IMR-90 (cell line): Measurements from ENCODE around the gene HNF1B. TPM values are rescaled to one million over a fixed set of nuclear protein-coding genes. Genes with fewer than 3 reads are reported as not detected.
A peak's percentile ranks its signal among the peaks of the same experiment; 100 is the strongest.

Experiments used
- ATAC-seq: fragments of 200-7000 bp; cut with Tn5 transposase; 2 replicates; pipeline ENCODE4 v1.9.1; 2020; ENCODE audit warnings: low read depth, mild to moderate bottlenecking, moderate library complexity
- BruUV-seq: library from RNA; stranded (reverse); fragments of 400-500 nt; replicated peaks from 2 replicates; lab custom pipeline; 2021; lab: Mats Ljungman, UMichigan
- CTCF ChIA-PET: fragments of 300-600 bp; formaldehyde crosslinking; extraction: SDS; loops from one replicate; lab custom pipeline; 2021; ENCODE audit warnings: antibody characterized with exemption; lab: Yijun Ruan, JAX
- POLR2A ChIA-PET: fragments of 300-600 bp; sonication (Branson Sonifier 250); formaldehyde crosslinking; loops from one replicate; lab custom pipeline; 2022; ENCODE audit warnings: antibody characterized with exemption; ENCODE audit not compliant: unreplicated experiment; lab: Charles Lee
- DNase-seq: peaks from one replicate; pipeline ENCODE4 v3.0.0; 2013
- H2AFZ ChIP-seq: replicated peaks from 2 replicates; pipeline ENCODE3; 2013; ENCODE audit warnings: low read length, mild to moderate bottlenecking; ENCODE audit not compliant: poor library complexity
- H2AK5ac ChIP-seq: 2 replicates; pipeline ENCODE4 v1.6.1; 2013; ENCODE audit warnings: low read depth, low read length, inconsistent platforms
- H2AK9ac ChIP-seq: replicated peaks from 2 replicates; pipeline ENCODE3; 2013; ENCODE audit warnings: mild to moderate bottlenecking, low read depth, low read length, moderate library complexity; ENCODE audit not compliant: poor library complexity
- H2BK120ac ChIP-seq: 2 replicates; pipeline ENCODE4 v1.6.1; 2013; ENCODE audit warnings: low read depth, low read length, inconsistent platforms
- H2BK15ac ChIP-seq: 3 replicates; pipeline ENCODE4 v1.6.1; 2013; ENCODE audit warnings: low read depth, low read length, inconsistent platforms
- H2BK20ac ChIP-seq: 2 replicates; pipeline ENCODE4 v1.6.1; 2013; ENCODE audit warnings: low read depth, mild to moderate bottlenecking, inconsistent platforms, low read length, moderate library complexity
- H2BK5ac ChIP-seq: 2 replicates; pipeline ENCODE4 v1.6.1; 2013; ENCODE audit warnings: mild to moderate bottlenecking, low read depth, low read length, inconsistent platforms; ENCODE audit not compliant: poor library complexity, severe bottlenecking
- H3K14ac ChIP-seq: replicated peaks from 2 replicates; pipeline ENCODE4 v1.6.1; 2013; ENCODE audit warnings: low read depth, low read length, inconsistent platforms
- H3K18ac ChIP-seq: 2 replicates; pipeline ENCODE4 v1.6.1; 2013; ENCODE audit warnings: low read depth, low read length, control low read depth
- H3K23ac ChIP-seq: 2 replicates; pipeline ENCODE4 v1.6.1; 2013; ENCODE audit warnings: low read depth, low read length, inconsistent platforms
- H3K27ac ChIP-seq: 2 replicates; pipeline ENCODE4 v1.5.1; 2013; ENCODE audit warnings: mild to moderate bottlenecking, control low read depth, low read length; ENCODE audit not compliant: insufficient read depth
- H3K27me3 ChIP-seq: 2 replicates; pipeline ENCODE4 v1.6.1; 2013; ENCODE audit warnings: low read length; ENCODE audit not compliant: control insufficient read depth, insufficient read depth
- H3K36me3 ChIP-seq: 2 replicates; pipeline ENCODE4 v1.6.1; 2013; ENCODE audit warnings: low read length, mixed read lengths; ENCODE audit not compliant: control insufficient read depth, insufficient read depth
- H3K4ac ChIP-seq: 2 replicates; pipeline ENCODE4 v1.6.1; 2013; ENCODE audit warnings: low read depth, low read length, inconsistent platforms
- H3K4me1 ChIP-seq: 2 replicates; pipeline ENCODE4 v1.6.1; 2013; ENCODE audit warnings: low read length, mixed read lengths; ENCODE audit not compliant: control insufficient read depth, insufficient read depth
- H3K4me2 ChIP-seq: 2 replicates; pipeline ENCODE4 v1.6.1; 2013; ENCODE audit warnings: low read depth, mild to moderate bottlenecking, control low read depth, low read length, moderate library complexity
- H3K4me3 ChIP-seq: 2 replicates; pipeline ENCODE4 v1.5.1; 2013; ENCODE audit warnings: low read depth, mild to moderate bottlenecking, control low read depth, low read length, moderate library complexity; ENCODE audit not compliant: insufficient read depth
- H3K56ac ChIP-seq: 2 replicates; pipeline ENCODE4 v1.6.1; 2013; ENCODE audit warnings: low read length, inconsistent platforms; ENCODE audit not compliant: insufficient read depth; ENCODE audit errors: extremely low read depth
- H3K79me1 ChIP-seq, 2 experiments: 2 replicates each; pipeline ENCODE4 v1.6.1; 2013; ENCODE audit warnings: low read length in 2 of 2, inconsistent platforms in 1 of 2, low read depth in 1 of 2
- H3K9ac ChIP-seq: 2 replicates; pipeline ENCODE4 v1.6.1; 2013; ENCODE audit warnings: low read depth, low read length, control low read depth
- H3K9me1 ChIP-seq: 2 replicates; pipeline ENCODE4 v1.6.1; 2013; ENCODE audit warnings: low read length, inconsistent platforms; ENCODE audit not compliant: insufficient read depth
- H3K9me3 ChIP-seq: 2 replicates; pipeline ENCODE4 v1.6.1; 2013; ENCODE audit warnings: low read length; ENCODE audit not compliant: control insufficient read depth, insufficient read depth
- H4K20me1 ChIP-seq: 2 replicates; pipeline ENCODE4 v1.6.1; 2013; ENCODE audit warnings: low read length, inconsistent platforms; ENCODE audit not compliant: insufficient read depth
- H4K5ac ChIP-seq: 2 replicates; pipeline ENCODE4 v1.6.1; 2013; ENCODE audit warnings: mild to moderate bottlenecking, low read depth, low read length, control low read depth
- H4K8ac ChIP-seq, 2 experiments: 2 replicates each; pipeline ENCODE4 v1.6.1; 2013; ENCODE audit warnings: low read depth in 2 of 2, low read length in 2 of 2, control low read depth in 1 of 2, inconsistent platforms in 1 of 2
- H4K91ac ChIP-seq: 2 replicates; pipeline ENCODE4 v1.6.1; 2013; ENCODE audit warnings: low read depth, low read length, inconsistent platforms; ENCODE audit not compliant: insufficient read depth
- BHLHE40 ChIP-seq: fragments of 150-350 bp; IDR thresholded peaks from 2 replicates; pipeline ENCODE4 v1.6.1; 2016; ENCODE audit warnings: mild to moderate bottlenecking, low read depth, low read length
- RCOR1 ChIP-seq: IDR thresholded peaks from 2 replicates; pipeline ENCODE4 v1.6.1; 2012; ENCODE audit warnings: mild to moderate bottlenecking, low read length, improper control_type of control experiment; ENCODE audit not compliant: insufficient replicate concordance
- WGBS, 2 experiments: methylation state at CpG; one replicate each; pipeline versions ENCODE4 v1.1.5 to v1.1.7; 2013; ENCODE audit warnings: missing lambda C conversion rate in 2 of 2; ENCODE audit not compliant: insufficient read length in 1 of 2; ENCODE audit errors: extremely low coverage in 2 of 2; 5-methylcytosine and 5-hydroxymethylcytosine counted together
- dilution Hi-C: fragments of 300-500 bp; cut with HindIII; formaldehyde crosslinking; loops from one replicate; pipeline ENCODE4 v1.14.3; 2018; ENCODE audit warnings: low sequenced_read_pairs; ENCODE audit not compliant: unreplicated experiment
- in situ Hi-C: fragments of 300-500 bp; cut with MboI; formaldehyde crosslinking; loops from 3 replicates; pipeline ENCODE4 v1.14.3; 2019; ENCODE audit warnings: low sequenced_read_pairs, inconsistent platforms, mixed read lengths
- intact Hi-C: fragments of 100-400 bp; cut with micrococcal nuclease; formaldehyde crosslinking; loops from 2 replicates; pipeline ENCODE4 v1.10.0; 2022
- polyA plus RNA-seq, 3 experiments: library from polyadenylated mRNA; depleted of rRNA; stranded (reverse); fragments of >200 nt; gene quantifications; 2 replicates each; pipeline ENCODE4 v1.2.3, GENCODE V29; 2012; ENCODE audit warnings: low replicate concordance in 1 of 3
- total RNA-seq: library from RNA; depleted of rRNA; stranded (reverse); fragments of >200 nt; gene quantifications from 2 replicates; pipeline ENCODE4 v1.2.3, GENCODE V29; 2012

HNF1B gene
- total and polyA plus RNA-seq, 2 of the 4 experiments (the other 2 are of a cell fraction): not detected

DNA sequence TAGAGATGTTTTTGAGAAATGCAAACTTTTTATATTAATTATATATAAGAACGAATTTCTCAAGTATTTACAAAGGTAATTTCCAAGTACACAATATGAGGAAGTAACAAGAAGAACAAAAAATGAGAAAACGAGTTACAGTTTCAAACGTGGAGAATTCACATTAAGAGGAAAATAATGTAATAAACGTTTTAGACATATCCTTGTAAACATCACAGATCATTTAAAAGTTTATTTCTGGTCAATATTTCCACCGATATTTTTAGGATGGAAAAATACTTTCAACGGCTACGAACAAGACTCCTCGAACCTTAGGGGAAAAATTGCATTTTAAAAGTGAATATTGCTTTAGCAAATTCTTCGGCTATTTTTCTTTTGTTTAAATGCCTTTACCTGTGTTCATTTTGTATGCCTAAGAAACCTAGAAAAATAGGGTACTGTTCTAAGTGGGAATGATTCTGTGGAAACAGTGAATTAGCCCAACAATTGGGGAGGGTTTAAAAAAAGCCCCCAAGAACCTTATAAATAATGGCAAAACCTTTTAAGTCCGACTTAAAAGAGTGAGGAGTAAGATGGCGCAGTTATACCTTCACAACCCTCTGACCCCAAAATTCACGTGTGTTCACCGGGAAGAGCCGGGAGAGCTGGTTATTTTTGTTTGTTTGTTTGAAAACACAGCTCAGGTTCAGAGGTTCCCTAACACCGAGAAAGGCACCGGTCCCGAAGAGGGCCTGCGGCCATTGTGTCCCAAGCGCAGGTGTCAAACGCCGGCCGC is 3.3 kb downstream of the HNF1B start:
- Histone ChIP-seq H3K23ac (no peak overlapping the region), H2BK20ac (no peak overlapping the region), H3K9me1 (no peaks in the 10 kb centered on the region), H3K36me3 (no peaks in the 10 kb centered on the region), H2AFZ (peak overlapping the region; percentile 19), H2AK5ac (no peak overlapping the region), H3K14ac (no peak overlapping the region), H3K9ac (no peak overlapping the region), H4K5ac (no peak overlapping the region), H2BK5ac (no peak overlapping the region), H4K20me1 (no peaks in the 10 kb centered on the region), H2BK120ac (no peak overlapping the region), H2AK9ac (no peak overlapping the region), H3K18ac (no peak overlapping the region), H4K8ac (no peak overlapping the region), H3K4ac (no peak overlapping the region), H3K79me1 (no peaks in the 10 kb centered on the region), H3K9me3 (peaks cover 13% of the 10 kb centered on the region), H3K4me3 (no peak overlapping the region), H2BK15ac (no peak overlapping the region), H3K4me1 (peaks cover 3% of the 10 kb centered on the region), H3K27ac (no peak overlapping the region), H3K56ac (no peak overlapping the region), H3K4me2 (no peak overlapping the region), H3K27me3 (peaks cover 77% of the 10 kb centered on the region), H4K91ac (no peak overlapping the region)
- no TSS peak for BruUV-seq
- DNase-seq: no peak
- in situ Hi-C loops: no loop called here
- 0% methylated on average over 8 of the region's 22 CpGs; no CpG with 5 or more reads in 1 of the 2 experiments for WGBS, 2 experiments
- TF ChIP-seq BHLHE40 (no peak), RCOR1 (no peak)
- no peak for ATAC-seq
- POLR2A ChIA-PET: no interaction called here
- CTCF ChIA-PET: no interaction called here
- intact Hi-C loops: no loop called here
- dilution Hi-C loops: no loop called here
